ENCODE data around the gene TMEM163.

- TF ChIP-seq CTCF (IDR thresholded peaks at IDR 0.05), result no peak
- no peak for TF ChIP-seq POLR2A (IDR thresholded peaks at IDR 0.05)
- TF ChIP-seq POLR2AphosphoS5 (IDR thresholded peaks at IDR 0.05), result no peak
These were observed 24.4 kb downstream of the TMEM163 start for GRCh38 chr2:134694411-134694810.
